Activated T-helper 17 cell treated with anti-CD3 and anti-CD28 coated beads, Interleukin-2, amount 50 U/mL, for 72 hours (primary cell): ENCODE results near the gene KLF2. TPM values are rescaled to one million over a fixed set of nuclear protein-coding genes. Genes with fewer than 3 reads are reported as not detected.

Experiments
- ATAC-seq: fragments of 150-1000 bp; cut with Tn5 transposase; replicated peaks from 2 replicates; pipeline ENCODE4 v1.10.0; 2021; ENCODE audit warnings: mild to moderate bottlenecking, moderate library complexity
- H3K27ac Mint-ChIP-seq: one replicate; pipeline ENCODE4 v1.8.0; 2022; ENCODE audit warnings: mixed read lengths
- H3K27me3 Mint-ChIP-seq: one replicate; pipeline ENCODE4 v1.8.0; 2022; ENCODE audit warnings: mixed read lengths
- H3K36me3 Mint-ChIP-seq: one replicate; pipeline ENCODE4 v1.8.0; 2022; ENCODE audit warnings: low read depth, mild to moderate bottlenecking, mixed read lengths
- H3K4me1 Mint-ChIP-seq: one replicate; pipeline ENCODE4 v1.8.0; 2022; ENCODE audit warnings: mixed read lengths
- H3K4me3 Mint-ChIP-seq: one replicate; pipeline ENCODE4 v1.8.0; 2022; ENCODE audit warnings: mild to moderate bottlenecking, mixed read lengths
- H3K9me3 Mint-ChIP-seq: one replicate; pipeline ENCODE4 v1.8.0; 2022; ENCODE audit warnings: mixed read lengths
- total RNA-seq, 2 donors: library from RNA; stranded (reverse); gene quantifications; one replicate each; pipeline ENCODE4 v1.2.3, GENCODE V29; 2022

The KLF2 gene
- total RNA-seq, 2 donors from 2014 or later, result 1.9 to 9.9 TPM

DNA sequence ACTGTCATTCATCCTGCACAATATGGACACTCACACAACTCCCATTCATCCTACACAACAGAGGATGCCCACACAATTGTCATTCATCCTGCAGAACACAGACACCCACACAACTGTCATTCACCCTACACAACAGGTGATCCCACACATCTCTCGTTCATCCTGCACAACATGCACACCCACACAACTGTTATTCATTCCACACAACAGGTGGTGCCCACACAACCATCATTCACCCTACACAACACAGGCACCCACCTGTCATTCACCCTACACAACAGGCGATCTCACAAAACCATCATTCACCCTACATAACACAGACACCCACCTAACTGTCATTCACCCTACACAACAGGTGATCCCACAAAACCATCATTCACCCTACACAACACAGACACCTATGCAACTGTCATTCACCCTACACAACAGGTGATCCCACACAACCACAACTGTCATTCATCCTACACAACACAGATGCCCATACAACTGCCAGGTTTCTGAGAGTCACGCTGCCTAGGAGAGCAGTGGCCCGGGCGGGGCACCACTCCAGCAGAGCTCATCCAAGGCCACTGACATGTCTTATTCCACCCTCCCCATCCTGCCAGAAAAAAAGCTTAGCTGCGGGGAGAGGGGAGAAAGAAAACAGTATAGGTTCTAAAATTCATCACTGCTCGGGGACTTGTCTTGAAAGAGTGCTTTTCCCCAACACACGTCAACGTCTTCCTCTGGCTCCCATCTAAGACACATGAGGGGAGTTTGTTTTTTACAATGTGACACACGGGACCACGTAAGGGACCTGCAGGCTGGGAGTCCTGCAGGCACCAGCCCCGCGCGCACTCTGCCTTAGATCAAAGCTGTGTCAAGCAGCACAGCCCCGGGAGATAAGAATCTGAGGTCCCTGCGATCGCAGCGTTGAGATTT is 44.0 kb downstream of the KLF2 start:
- H3K27me3 Mint-ChIP-seq, result peaks cover 4% of the 10 kb centered on the region
- no peak overlapping the region for H3K27ac Mint-ChIP-seq
- H3K9me3 Mint-ChIP-seq, result no peaks in the 10 kb centered on the region
- peaks cover 24% of the 10 kb centered on the region for H3K36me3 Mint-ChIP-seq
- no peak for ATAC-seq
- H3K4me3 Mint-ChIP-seq, result no peak overlapping the region
- peaks cover 51% of the 10 kb centered on the region for H3K4me1 Mint-ChIP-seq

DNA sequence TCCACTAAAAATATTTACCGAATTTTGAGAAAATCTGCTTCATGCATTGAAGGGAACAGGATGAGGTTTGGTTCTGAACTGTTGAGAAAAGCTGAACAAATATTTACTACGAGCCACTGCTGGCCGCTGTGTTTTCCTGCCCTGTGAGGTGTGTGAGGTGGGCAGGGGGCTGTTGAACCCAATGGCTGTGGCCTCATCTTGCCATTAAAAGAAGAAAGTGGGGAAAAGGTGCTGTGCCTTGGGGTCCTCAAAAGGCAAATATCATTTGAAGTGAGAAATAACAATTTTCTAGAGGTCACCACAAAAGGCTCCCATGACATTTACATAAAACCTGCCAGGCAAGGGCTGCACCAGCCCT is 44.7 kb downstream of the KLF2 start:
- Mint-ChIP-seq H3K4me1 (peaks cover 51% of the 10 kb centered on the region), H3K9me3 (no peaks in the 10 kb centered on the region), H3K4me3 (no peak overlapping the region), H3K27ac (no peak overlapping the region), H3K27me3 (peaks cover 4% of the 10 kb centered on the region), H3K36me3 (peaks cover 26% of the 10 kb centered on the region)
- ATAC-seq, result no peak

DNA sequence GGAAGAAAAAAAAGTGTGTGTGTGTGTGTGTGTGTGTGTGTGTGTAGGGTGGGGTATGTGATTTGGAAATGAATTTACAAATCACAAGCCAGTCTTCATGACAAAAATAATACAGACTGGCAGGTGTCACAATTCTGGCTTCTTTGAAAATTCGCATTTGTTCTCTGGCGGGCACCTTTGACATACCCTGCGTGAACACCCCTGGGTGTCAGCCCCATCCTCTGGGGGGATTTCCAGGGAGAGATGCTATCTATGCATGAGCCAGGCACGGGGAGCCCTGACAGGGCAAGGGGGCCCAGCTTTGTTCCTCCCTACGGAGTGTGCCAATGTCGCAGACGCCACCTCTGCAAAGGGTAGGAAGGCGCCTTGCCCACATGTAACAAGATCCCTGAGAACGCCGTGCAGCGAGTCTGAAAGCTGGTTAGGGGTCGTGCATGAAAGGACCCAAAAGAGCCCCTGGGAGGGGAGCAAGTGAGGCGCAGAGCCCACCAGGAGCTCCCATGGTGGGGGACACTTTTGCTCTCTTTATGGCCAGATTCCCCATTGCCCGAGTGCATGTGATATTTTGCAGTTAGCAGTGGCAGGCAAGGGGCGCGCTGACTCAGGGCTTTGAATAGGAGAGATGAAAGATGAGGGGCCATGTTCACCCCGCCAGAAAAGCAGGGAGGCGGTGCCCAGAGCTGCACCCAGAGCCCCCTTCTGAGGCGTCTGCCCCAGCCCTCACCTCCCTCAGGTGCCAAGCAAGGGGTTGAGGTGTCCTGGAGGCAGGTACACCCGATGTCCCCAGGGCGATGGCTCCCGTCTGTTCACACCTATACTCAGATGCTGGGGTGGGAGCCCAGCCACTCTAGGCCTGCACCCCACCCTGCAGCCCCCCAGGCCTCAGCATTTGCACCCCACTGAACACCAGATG is 45.3 kb downstream of the KLF2 start:
- Mint-ChIP-seq H3K9me3 (no peaks in the 10 kb centered on the region), H3K27ac (peak overlapping the region; percentile 61), H3K4me3 (no peak overlapping the region), H3K27me3 (peaks cover 4% of the 10 kb centered on the region), H3K36me3 (peaks cover 29% of the 10 kb centered on the region), H3K4me1 (peaks cover 56% of the 10 kb centered on the region)
- ATAC-seq, result no peak

DNA sequence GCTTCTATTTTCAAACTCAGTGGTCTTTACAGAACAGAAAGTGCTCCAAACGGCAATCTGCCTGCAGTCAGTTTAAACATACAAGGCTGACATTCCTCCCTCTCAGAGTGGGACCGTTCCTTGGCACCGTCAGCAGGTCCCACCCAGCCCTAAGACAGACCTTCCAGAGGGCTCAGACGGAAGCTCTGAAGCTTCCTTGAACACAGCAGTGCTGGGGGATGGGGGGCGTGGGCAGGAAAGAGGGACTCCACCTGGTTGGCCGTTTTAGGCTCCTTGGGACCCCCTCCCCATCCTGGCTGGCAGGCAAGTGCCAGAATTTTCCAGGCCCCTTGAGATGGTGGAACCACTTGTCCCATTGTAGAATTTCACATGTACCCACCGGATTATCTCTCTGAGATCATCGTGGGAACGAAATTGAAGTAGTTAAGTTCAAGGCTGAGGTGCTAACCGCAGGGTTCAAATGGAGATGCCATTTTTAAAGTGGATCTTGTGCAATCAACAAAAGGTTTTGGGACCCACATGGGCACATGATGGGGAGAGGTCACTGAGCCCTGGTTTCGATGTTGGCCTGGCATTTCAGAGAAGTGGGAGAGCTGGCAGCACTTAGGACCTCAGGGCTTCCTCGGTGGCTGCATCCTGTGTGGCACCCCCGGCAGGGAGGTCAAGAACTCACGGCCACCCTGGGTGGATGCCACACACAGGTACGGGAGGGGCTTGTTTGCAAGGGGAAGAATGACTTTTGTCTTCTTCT is 46.2 kb downstream of the KLF2 start:
- Mint-ChIP-seq H3K4me3 (no peak overlapping the region), H3K27ac (peak overlapping the region; percentile 61), H3K9me3 (no peaks in the 10 kb centered on the region), H3K36me3 (peaks cover 38% of the 10 kb centered on the region), H3K27me3 (peaks cover 4% of the 10 kb centered on the region), H3K4me1 (peaks cover 60% of the 10 kb centered on the region)
- ATAC-seq, result no peak

DNA sequence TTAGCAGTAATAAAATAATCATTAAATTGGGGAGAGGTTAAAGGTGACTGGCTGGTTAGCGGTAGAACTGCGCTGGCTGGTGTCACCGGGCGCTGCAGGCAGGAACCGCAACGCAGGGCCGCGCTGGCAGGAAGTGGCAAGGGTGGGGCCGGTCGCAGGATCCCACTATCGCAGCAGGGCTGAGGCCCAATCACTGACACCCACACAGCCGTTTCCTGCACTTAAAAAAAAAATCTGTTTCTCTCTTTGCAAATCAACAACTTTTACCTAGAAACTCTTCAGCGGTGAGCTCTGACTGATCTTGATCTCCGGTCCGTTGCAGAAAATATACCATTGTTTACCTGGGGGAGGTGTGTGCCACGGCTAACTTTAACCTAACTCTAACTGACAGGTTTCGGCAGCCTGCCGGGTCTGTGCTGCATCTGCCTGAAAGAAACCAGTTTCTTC is 46.9 kb downstream of the KLF2 start:
- peaks cover 4% of the 10 kb centered on the region for H3K27me3 Mint-ChIP-seq
- peak; percentile 87 for ATAC-seq
- H3K4me3 Mint-ChIP-seq, result no peak overlapping the region
- H3K9me3 Mint-ChIP-seq, result no peaks in the 10 kb centered on the region
- peaks cover 40% of the 10 kb centered on the region for H3K36me3 Mint-ChIP-seq
- H3K27ac Mint-ChIP-seq, result peak overlapping the region; percentile 61
- peaks cover 58% of the 10 kb centered on the region for H3K4me1 Mint-ChIP-seq

DNA sequence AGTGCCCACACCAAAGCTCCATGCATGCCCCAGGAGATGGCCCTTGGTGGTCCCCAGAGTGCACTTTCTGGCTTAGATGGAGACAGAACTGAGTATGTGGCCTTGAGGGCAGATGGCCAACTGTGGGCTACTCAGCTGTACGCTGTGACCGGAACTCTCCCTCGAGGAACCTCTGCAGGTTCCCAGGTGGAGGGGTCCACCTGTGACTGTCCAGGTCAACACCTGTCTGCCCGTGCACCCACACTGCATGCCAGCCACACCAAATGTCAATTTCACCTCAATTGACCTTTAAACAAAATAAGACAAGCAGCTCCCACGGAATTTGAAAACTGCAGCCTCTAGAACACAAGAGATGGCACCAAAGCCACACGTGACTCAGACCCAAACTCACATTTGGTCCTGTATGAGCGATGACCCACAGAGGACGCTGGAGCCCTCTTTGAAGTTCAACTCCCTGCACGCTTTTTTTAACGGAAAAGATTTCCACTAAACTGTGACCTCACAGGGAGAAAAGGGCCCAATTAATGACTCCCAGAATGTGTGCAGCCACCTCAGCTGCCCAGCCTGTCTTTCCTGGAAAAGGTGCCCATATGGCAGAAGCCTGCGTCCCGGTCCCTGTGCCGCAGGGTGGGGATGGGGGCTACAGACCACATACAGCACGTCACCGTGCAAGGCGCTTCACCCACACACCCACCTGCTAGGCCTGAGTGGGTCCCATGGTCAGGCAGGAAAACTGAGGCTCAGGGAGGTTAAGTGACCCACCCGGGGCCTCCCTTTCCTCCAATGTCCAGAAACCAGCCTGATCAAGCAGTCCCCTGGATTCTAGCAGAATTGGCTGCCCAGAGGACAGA is 47.7 kb downstream of the KLF2 start:
- no peak overlapping the region for H3K4me3 Mint-ChIP-seq
- H3K9me3 Mint-ChIP-seq, result no peaks in the 10 kb centered on the region
- H3K36me3 Mint-ChIP-seq, result peaks cover 33% of the 10 kb centered on the region
- H3K27me3 Mint-ChIP-seq, result peaks cover 4% of the 10 kb centered on the region
- H3K4me1 Mint-ChIP-seq, result peaks cover 51% of the 10 kb centered on the region
- ATAC-seq, result peak; percentile 24
- peak overlapping the region; percentile 61 for H3K27ac Mint-ChIP-seq

DNA sequence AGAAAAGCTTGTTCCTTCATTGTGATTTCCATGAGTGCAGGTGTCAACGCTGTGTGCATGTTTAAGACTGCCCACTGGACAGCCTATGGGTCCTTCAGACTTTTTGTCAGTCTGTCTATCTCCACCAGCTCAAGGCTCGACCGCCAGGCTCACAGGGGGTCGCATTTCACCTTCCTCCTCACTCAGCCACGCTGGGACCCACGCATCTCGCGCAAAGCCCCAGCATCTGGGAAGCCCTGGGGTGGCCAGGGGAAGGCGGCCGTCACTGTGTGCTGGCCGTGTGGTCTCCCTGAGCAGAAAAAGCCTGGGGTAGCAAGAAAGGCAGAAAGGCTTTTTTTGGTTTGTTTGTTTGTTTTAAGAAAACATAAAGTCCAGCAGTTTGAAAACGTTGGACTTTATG is 48.5 kb downstream of the KLF2 start:
- Mint-ChIP-seq H3K4me3 (peak overlapping the region; percentile 24), H3K36me3 (peaks cover 32% of the 10 kb centered on the region), H3K9me3 (no peaks in the 10 kb centered on the region), H3K27me3 (peaks cover 4% of the 10 kb centered on the region), H3K27ac (no peak overlapping the region), H3K4me1 (peaks cover 56% of the 10 kb centered on the region)
- ATAC-seq, result no peak

DNA sequence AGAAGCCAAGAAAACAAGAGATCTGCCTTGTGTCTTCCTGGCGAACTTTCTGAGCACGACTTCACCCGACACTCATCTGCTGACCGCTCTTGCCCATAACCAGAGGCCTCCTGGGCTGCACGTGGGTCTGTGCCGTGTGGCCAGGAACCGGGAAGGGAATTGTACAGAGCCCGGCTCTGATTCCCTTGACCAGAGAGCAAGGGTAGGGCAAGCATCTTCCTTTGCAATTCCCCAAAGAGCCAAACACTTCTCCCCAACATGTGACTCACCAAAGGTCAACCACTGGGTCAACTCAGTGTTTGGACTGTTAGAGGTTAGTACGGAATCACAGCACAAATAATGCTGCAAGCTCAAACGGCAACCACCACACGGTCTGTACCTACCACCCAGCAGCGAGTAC is 48.9 kb downstream of the KLF2 start:
- Mint-ChIP-seq H3K4me3 (peak overlapping the region; percentile 24), H3K4me1 (peaks cover 57% of the 10 kb centered on the region), H3K27ac (no peak overlapping the region), H3K27me3 (peaks cover 4% of the 10 kb centered on the region), H3K9me3 (no peaks in the 10 kb centered on the region), H3K36me3 (peaks cover 32% of the 10 kb centered on the region)
- ATAC-seq, result no peak

DNA sequence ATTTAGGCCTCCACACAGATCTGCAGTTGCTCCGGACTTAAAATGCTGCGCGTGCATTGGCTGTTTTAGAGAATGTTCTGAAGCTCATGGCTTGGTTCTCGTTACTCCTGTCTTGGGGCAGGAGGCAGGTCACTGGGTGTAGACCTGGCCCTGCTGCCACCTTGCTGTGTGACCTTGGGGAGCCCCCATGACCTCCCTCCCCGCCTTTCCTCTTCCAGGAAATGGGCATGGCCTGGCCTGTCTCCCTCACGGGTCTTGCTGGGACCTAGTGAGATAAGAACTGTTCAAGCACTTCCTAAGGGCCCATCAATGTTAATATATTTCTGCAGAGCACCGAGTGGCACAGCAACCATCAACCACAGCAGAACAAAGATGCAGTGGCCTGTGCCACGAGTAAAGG is 49.4 kb downstream of the KLF2 start:
- peaks cover 57% of the 10 kb centered on the region for H3K4me1 Mint-ChIP-seq
- peak overlapping the region; percentile 24 for H3K4me3 Mint-ChIP-seq
- H3K36me3 Mint-ChIP-seq, result peaks cover 32% of the 10 kb centered on the region
- ATAC-seq, result no peak
- H3K9me3 Mint-ChIP-seq, result no peaks in the 10 kb centered on the region
- peaks cover 4% of the 10 kb centered on the region for H3K27me3 Mint-ChIP-seq
- no peak overlapping the region for H3K27ac Mint-ChIP-seq

DNA sequence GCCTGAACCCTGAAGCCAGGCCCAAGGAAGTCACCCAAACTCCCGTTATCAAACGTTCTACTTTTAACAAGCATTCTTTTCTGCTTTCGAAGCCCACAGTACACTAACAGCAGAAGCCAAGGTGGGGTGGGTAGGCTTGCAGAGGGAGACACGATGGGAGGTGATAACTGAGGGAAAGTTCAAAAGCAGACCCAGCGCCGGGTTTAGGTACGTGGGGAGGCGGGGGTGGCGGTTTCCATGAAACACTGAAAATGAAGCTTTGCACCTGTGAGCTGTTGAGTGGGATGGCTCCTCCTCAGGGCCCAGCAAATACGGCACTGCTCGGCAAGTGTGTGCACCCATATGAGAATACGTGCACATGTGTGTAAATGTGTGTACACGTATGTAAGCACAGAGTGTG is 49.8 kb downstream of the KLF2 start:
- Mint-ChIP-seq H3K27ac (no peak overlapping the region), H3K4me3 (peak overlapping the region; percentile 24), H3K4me1 (peaks cover 57% of the 10 kb centered on the region), H3K27me3 (peaks cover 4% of the 10 kb centered on the region), H3K9me3 (no peaks in the 10 kb centered on the region), H3K36me3 (peaks cover 32% of the 10 kb centered on the region)
- ATAC-seq, result no peak

DNA sequence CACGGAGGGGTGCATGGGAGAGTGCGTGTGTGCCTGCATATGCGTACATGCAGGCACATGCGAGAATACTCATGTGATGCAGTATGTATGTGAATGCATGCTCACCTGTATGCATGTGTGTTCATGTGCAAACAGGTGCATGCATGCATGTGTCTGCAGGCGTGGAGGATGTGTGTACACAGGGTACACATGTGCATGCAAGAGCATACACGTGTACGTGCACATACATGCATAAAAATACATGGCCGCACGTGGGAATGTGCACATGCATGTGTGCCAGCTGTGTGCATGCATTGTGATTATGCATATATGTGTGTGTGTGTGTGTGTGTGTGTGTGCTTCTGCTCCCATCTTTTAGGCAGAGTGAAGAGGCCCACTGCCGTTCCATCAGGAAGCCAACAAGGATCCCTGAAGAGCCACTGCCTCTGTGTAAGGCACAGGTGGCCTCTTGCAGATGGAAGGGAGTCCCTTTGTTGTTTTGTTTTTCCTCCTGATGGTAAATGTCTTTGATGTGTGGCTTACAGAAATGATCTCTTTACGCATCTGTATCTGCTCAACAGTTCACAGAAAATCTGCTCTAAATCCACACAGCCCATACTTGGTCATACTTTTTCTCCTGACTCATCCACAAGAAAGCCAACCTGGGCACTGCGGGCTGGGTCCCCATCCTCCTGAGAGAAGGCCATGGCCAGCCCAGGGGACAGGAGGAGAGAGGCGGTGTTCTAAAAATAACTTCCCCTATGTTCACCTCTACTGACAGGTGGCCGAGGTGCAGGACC is 50.7 kb downstream of the KLF2 start:
- peak overlapping the region; percentile 24 for H3K4me3 Mint-ChIP-seq
- no peak overlapping the region for H3K27ac Mint-ChIP-seq
- peaks cover 3% of the 10 kb centered on the region for H3K27me3 Mint-ChIP-seq
- H3K4me1 Mint-ChIP-seq, result peaks cover 55% of the 10 kb centered on the region
- H3K9me3 Mint-ChIP-seq, result no peaks in the 10 kb centered on the region
- H3K36me3 Mint-ChIP-seq, result peaks cover 32% of the 10 kb centered on the region
- ATAC-seq, result no peak

DNA sequence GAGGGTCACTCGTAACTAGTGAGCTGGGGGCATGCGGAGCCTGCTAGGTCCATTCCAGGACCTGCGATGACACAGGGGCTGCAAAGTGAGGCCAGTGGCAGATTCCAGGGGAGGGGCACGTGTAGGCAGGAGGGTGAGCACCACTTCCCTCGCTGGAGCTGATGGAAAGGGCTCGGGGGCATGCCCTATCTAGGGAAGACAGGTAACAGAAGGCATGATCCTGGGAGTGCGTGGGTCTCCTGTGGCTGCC is 51.2 kb downstream of the KLF2 start:
- Mint-ChIP-seq H3K4me1 (peaks cover 50% of the 10 kb centered on the region), H3K9me3 (no peaks in the 10 kb centered on the region), H3K27ac (no peak overlapping the region), H3K27me3 (no peaks in the 10 kb centered on the region), H3K36me3 (peaks cover 32% of the 10 kb centered on the region), H3K4me3 (peak overlapping the region; percentile 24)
- no peak for ATAC-seq

DNA sequence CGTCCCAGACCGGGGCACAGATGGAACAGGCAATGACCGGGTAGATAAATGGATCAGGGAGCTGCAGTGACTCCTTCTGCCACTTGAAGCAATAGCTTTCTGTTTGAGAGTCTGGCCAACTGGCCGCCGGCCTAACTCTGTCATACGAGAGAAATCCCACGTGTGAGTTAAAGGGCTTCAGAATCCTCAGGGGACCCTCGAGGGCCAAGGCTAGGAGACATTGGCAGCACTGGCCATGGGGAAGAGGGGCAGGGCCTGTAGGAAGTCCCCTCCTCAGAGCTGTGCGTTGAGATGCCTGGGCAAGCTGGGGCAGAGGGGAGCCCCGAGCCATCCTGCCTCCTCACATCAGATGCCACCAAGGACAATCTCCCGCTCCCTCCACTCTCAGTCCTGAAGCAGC is 51.6 kb downstream of the KLF2 start:
- H3K27me3 Mint-ChIP-seq, result no peaks in the 10 kb centered on the region
- peaks cover 29% of the 10 kb centered on the region for H3K36me3 Mint-ChIP-seq
- no peak overlapping the region for H3K27ac Mint-ChIP-seq
- no peak for ATAC-seq
- peak overlapping the region; percentile 24 for H3K4me3 Mint-ChIP-seq
- peaks cover 49% of the 10 kb centered on the region for H3K4me1 Mint-ChIP-seq
- H3K9me3 Mint-ChIP-seq, result no peaks in the 10 kb centered on the region
